Osteoblast (primary cell): ENCODE measurements around the gene ANO2. TPM values are rescaled to one million over a fixed set of nuclear protein-coding genes. Genes with fewer than 3 reads are reported as not detected.

Experiments
- DNase-seq: peaks from one replicate; pipeline ENCODE4 v3.0.0; 2011; ENCODE audit warnings: low spot score, mixed read lengths; ENCODE audit not compliant: insufficient read length; ENCODE audit errors: missing footprints
- H2AFZ ChIP-seq: 2 replicates; pipeline ENCODE4 v1.6.0; 2011; ENCODE audit warnings: mild to moderate bottlenecking, low read length
- H3K27ac ChIP-seq: 2 replicates; pipeline ENCODE4 v1.5.1; 2011; ENCODE audit warnings: mild to moderate bottlenecking, low read depth, low read length, moderate library complexity
- H3K27me3 ChIP-seq: 2 replicates; pipeline ENCODE4 v1.6.0; 2012; ENCODE audit warnings: mild to moderate bottlenecking, control low read depth, inconsistent platforms, low read length, moderate library complexity; ENCODE audit not compliant: insufficient read depth
- H3K36me3 ChIP-seq: 2 replicates; pipeline ENCODE4 v1.5.1; 2011; ENCODE audit warnings: mild to moderate bottlenecking, low read length, control low read depth, moderate library complexity; ENCODE audit not compliant: insufficient read depth
- H3K4me1 ChIP-seq: 2 replicates; pipeline ENCODE4 v1.5.1; 2011; ENCODE audit warnings: mild to moderate bottlenecking, low read length, control low read depth, moderate library complexity; ENCODE audit not compliant: insufficient read depth
- H3K4me2 ChIP-seq: 2 replicates; pipeline ENCODE4 v1.6.0; 2011; ENCODE audit warnings: mild to moderate bottlenecking, low read length; ENCODE audit not compliant: insufficient read depth
- H3K4me3 ChIP-seq: fragments of 200-600 bp; sonication (generic); 3 replicates; pipeline ENCODE4 v1.5.1; 2012; ENCODE audit warnings: mild to moderate bottlenecking, low read length, inconsistent platforms; ENCODE audit not compliant: insufficient read depth
- H3K79me2 ChIP-seq: 2 replicates; pipeline ENCODE4 v1.6.0; 2012; ENCODE audit warnings: mild to moderate bottlenecking, low read length, control low read depth, inconsistent platforms; ENCODE audit not compliant: insufficient read depth
- H3K9me3 ChIP-seq: 2 replicates; pipeline ENCODE4 v1.5.1; 2011; ENCODE audit warnings: low read depth, low read length, control low read depth
- H4K20me1 ChIP-seq: 2 replicates; pipeline ENCODE4 v1.6.0; 2012; ENCODE audit warnings: mild to moderate bottlenecking, low read length, control low read depth; ENCODE audit not compliant: insufficient read depth
- CTCF ChIP-seq: IDR thresholded peaks from 2 replicates; pipeline ENCODE4 v1.5.1; 2011; ENCODE audit warnings: mild to moderate bottlenecking, low read depth, low read length, moderate library complexity; ENCODE audit errors: extremely low read depth
- total RNA-seq: library from RNA; depleted of rRNA; stranded (reverse); fragments of >200 nt; gene quantifications from 2 replicates; pipeline ENCODE4 v1.2.3, GENCODE V29; 2012

Gene ANO2
- total RNA-seq, 1 donor, result under 0.01 TPM

GRCh38 chr12:5977556-5977955 lies 32.5 kb upstream of the ANO2 start:
- H2AFZ ChIP-seq, result no peak overlapping the region
- no peaks in the 10 kb centered on the region for H3K4me1 ChIP-seq
- no peak overlapping the region for H3K4me2 ChIP-seq
- no peak overlapping the region for H3K27ac ChIP-seq
- no peak for DNase-seq
- peaks cover 23% of the 10 kb centered on the region for H3K27me3 ChIP-seq
- no peaks in the 10 kb centered on the region for H3K79me2 ChIP-seq
- no peaks in the 10 kb centered on the region for H3K9me3 ChIP-seq
- no peaks in the 10 kb centered on the region for H3K36me3 ChIP-seq
- no peak for TF ChIP-seq CTCF
- H4K20me1 ChIP-seq, result no peaks in the 10 kb centered on the region
- H3K4me3 ChIP-seq, result no peak overlapping the region

GRCh38 chr12:5976711-5977110 lies 31.7 kb upstream of the ANO2 start:
- no peak for TF ChIP-seq CTCF
- peaks cover 27% of the 10 kb centered on the region for H3K27me3 ChIP-seq
- no peaks in the 10 kb centered on the region for H4K20me1 ChIP-seq

GRCh38 chr12:5976196-5976595 lies 31.1 kb upstream of the ANO2 start:
- H3K4me2 ChIP-seq, result no peak overlapping the region
- no peaks in the 10 kb centered on the region for H3K36me3 ChIP-seq
- peaks cover 29% of the 10 kb centered on the region for H3K27me3 ChIP-seq
- no peak overlapping the region for H2AFZ ChIP-seq
- H4K20me1 ChIP-seq, result no peaks in the 10 kb centered on the region
- H3K4me3 ChIP-seq, result no peak overlapping the region
- H3K9me3 ChIP-seq, result no peaks in the 10 kb centered on the region
- no peaks in the 10 kb centered on the region for H3K79me2 ChIP-seq
- TF ChIP-seq CTCF, result no peak
- DNase-seq, result no peak
- no peak overlapping the region for H3K27ac ChIP-seq
- no peaks in the 10 kb centered on the region for H3K4me1 ChIP-seq

More at GRCh38 chr12:5976711-5977110, 31.7 kb upstream of the ANO2 start:
- DNase-seq, result no peak
- Histone ChIP-seq H3K27ac (no peak overlapping the region), H3K4me2 (no peak overlapping the region), H3K36me3 (no peaks in the 10 kb centered on the region), H3K4me3 (no peak overlapping the region), H2AFZ (no peak overlapping the region), H3K4me1 (no peaks in the 10 kb centered on the region), H3K79me2 (no peaks in the 10 kb centered on the region), H3K9me3 (no peaks in the 10 kb centered on the region)

GRCh38 chr12:5973461-5974115 lies 28.5 kb upstream of the ANO2 start:
- H3K36me3 ChIP-seq, result no peaks in the 10 kb centered on the region
- H3K4me2 ChIP-seq, result no peak overlapping the region
- H3K27ac ChIP-seq, result no peak overlapping the region
- no peak overlapping the region for H2AFZ ChIP-seq
- no peaks in the 10 kb centered on the region for H4K20me1 ChIP-seq
- no peaks in the 10 kb centered on the region for H3K79me2 ChIP-seq
- no peaks in the 10 kb centered on the region for H3K9me3 ChIP-seq
- H3K4me1 ChIP-seq, result no peaks in the 10 kb centered on the region
- DNase-seq, result no peak
- H3K27me3 ChIP-seq, result peaks cover 39% of the 10 kb centered on the region
- H3K4me3 ChIP-seq, result no peak overlapping the region
- no peak for TF ChIP-seq CTCF
